Glomerular endothelial cell (primary cell): ENCODE results near the gene RFX5. TPM values are rescaled to one million over a fixed set of nuclear protein-coding genes. Genes with fewer than 3 reads are reported as not detected.

ENCODE experiments used
- total RNA-seq: library from RNA; depleted of rRNA; stranded (reverse); fragments of >200 nt; gene quantifications from 2 replicates; pipeline ENCODE4 v1.2.3, GENCODE V29; 2015

The RFX5 gene
- total RNA-seq, 1 donor from 2014 or later: 45.6 TPM

Other genes with a start within 250 kb of the RFX5 start
- 20.2 and 28.1 TPM in 2 replicates for gene SEMA6C, start 200.6 kb downstream of the RFX5 start, total RNA-seq
- gene TNFAIP8L2, start 190.6 kb downstream of the RFX5 start, total RNA-seq: not detected in 2 replicates
- gene LYSMD1, start 181.3 kb downstream of the RFX5 start, total RNA-seq: 4.7 and 5.9 TPM in 2 replicates
- 39.3 and 42.6 TPM in 2 replicates for gene SCNM1, start 181.1 kb downstream of the RFX5 start, total RNA-seq
- not detected in 2 replicates for gene TMOD4, start 171.3 kb downstream of the RFX5 start, total RNA-seq
- 38.1 and 58.2 TPM in 2 replicates for gene VPS72, start 157.1 kb downstream of the RFX5 start, total RNA-seq
- gene PIP5K1A, start 148.7 kb downstream of the RFX5 start, total RNA-seq: 36.4 and 45.3 TPM in 2 replicates
- 151 and 156 TPM in 2 replicates for gene PSMD4, start 92.5 kb downstream of the RFX5 start, total RNA-seq
- gene ZNF687, start 65.0 kb downstream of the RFX5 start, total RNA-seq: 17.6 and 22.8 TPM in 2 replicates
- 48.5 and 56.1 TPM in 2 replicates for gene PI4KB, start 19.8 kb downstream of the RFX5 start, total RNA-seq
- 0.93 and 1.2 TPM in 2 replicates for gene SELENBP1, start 25.5 kb upstream of the RFX5 start, total RNA-seq
- gene PSMB4, start 52.3 kb upstream of the RFX5 start, total RNA-seq: 289 and 321 TPM in 2 replicates
- 29.5 and 37.3 TPM in 2 replicates for gene POGZ, start 112.2 kb upstream of the RFX5 start, total RNA-seq
- 0.12 and 0.58 TPM in 2 replicates for gene CGN, start 164.1 kb upstream of the RFX5 start, total RNA-seq
- gene TUFT1, start 193.1 kb upstream of the RFX5 start, total RNA-seq: 5.1 and 6.8 TPM in 2 replicates